Activated effector memory CD4-positive, alpha-beta T cell treated with Interleukin-2 at 50 U/mL for 16 hours (primary cell): ENCODE results near the gene BLOC1S4.
"Not testable (repeated sequence)": the region's sequence is repeated elsewhere in the genome, so short reads cannot be mapped to it uniquely, and the experiment has no call there.

Experiments used
- DNase-seq: peaks from one replicate; pipeline ENCODE4 v3.0.0-alpha.2; 2020

BLOC1S4 gene

DNA sequence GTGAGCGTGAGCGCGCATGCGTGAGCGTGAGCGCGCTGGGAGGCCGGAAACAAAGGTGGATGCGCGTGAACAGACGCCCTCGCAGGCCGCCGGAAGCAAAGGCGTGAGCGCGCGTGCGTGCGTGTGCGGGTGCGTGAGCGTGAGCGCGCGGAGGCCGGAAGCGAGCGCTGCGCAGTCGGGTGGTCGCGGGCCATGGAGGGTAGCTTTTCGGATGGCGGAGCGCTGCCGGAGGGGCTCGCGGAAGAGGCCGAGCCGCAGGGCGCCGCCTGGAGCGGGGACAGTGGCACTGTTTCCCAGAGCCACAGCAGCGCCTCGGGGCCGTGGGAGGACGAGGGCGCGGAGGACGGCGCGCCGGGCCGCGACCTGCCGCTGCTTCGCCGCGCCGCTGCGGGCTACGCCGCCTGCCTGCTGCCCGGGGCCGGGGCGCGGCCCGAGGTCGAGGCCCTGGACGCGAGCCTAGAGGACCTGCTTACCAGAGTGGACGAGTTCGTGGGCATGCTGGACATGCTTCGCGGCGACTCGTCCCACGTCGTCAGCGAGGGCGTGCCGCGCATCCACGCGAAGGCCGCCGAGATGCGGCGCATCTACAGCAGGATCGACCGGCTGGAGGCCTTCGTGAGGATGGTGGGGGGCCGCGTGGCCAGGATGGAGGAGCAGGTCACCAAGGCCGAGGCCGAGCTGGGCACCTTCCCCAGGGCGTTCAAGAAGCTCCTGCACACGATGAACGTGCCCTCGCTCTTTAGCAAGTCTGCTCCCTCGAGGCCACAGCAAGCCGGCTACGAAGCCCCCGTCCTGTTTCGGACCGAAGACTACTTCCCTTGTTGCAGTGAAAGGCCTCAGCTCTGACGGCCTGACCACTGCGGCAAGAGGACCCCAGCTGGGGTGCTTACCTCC is at the start of gene BLOC1S4:
Gene BLOC1S4, plus strand, starts transcription at position 157 of the 894 bp plus-strand sequence. Its CDS starts 36 bp downstream, at position 193.
- DNase-seq = peak; percentile 86

DNA sequence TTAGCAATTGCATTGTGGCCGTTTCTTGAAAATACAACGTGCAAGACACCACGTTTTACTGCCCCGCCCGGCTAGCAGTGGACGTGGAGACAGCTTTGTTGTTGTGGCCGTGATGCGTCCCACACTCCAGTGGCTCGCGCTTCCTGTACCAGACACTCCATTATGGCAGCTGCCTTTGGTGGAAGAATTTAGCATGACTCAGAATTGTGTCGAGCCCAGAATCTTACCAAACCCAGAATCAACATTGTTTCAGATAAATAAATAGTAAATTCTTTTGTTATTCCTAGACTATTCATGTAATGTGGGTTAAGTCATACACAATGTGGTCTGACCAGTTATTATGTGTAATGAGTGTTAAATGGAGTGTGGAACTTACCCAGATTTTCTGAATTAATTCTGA is 47.6 kb upstream of the BLOC1S4 start:
- no peak for DNase-seq

DNA sequence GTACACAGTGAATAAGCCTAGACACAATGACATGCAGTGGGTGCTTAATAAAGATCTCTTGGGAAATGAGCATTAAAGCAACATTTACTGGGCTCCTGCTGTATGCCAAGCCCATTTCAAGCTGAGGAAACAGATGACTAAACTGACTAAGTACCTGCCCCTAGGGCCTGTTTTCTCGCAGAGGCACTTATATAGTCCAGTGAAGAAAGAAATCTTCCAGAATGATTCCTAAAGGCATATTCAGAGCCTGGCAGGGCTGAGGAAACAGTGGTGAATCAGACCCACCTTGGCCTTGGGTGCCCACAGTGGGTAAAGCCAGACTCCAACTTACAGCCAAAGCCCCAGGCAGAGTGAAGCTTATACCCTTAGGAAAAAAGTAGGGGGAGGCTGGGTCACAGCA is 44.3 kb upstream of the BLOC1S4 start:
- DNase-seq = no peak

DNA sequence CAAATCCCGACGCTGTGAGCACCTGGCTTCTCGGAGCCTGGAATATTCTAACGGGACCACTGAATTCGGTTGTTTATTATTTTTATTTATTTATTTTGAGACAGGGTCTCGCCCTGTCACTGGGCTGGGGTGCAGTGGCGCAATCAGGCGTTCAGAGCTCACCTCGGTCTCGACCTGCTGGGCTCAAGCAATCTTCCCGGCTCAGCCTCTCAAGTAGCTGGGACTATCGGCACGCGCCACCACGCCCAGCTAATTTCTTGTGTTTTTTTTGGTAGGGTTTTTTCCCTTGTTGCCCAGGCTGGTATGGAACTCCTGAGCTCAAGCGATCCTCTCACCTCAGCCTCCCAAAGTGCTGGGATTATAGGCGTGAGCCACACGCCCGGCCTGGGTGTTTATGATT is 43.8 kb upstream of the BLOC1S4 start:
- no peak for DNase-seq

DNA sequence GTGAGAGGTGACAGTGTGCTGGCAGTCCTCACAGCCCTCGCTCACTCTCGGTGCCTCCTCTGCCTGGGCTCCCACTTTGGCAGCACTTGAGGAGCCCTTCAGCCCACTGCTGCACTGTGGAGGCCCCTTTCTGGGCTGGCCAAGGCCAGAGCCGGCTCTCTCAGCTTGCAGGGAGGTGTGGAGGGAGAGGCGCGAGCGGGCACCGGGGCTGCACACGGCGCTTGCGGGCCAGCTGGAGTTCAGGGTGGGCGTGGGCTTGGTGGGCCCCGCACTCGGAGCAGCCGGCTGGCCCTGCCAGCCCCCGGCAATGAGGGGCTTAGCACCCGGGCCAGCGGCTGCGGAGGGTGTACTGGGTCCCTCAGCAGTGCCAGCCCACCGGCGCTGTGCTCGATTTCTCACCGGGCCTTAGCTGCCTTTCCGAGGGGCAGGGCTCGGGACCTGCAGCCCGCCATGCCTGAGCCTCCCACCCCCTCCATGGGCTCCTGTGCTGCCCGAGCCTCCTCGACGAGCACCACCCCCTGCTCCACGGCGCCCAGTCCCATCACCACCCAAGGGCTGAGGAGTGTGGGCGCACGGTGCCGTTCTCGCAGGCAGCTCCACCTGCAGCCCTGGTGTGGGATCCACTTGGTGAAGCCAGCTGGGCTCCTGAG is 43.3 kb upstream of the BLOC1S4 start:
- not testable (repeated sequence) for DNase-seq

GRCh38 chr4:6673191-6673659 is 42.7 kb upstream of the BLOC1S4 start:
- DNase-seq = peak; percentile 40

- DNase-seq = peak; percentile 93
Measured at GRCh38 chr4:6673660-6674499, 42.1 kb upstream of the BLOC1S4 start.

- DNase-seq = peak; percentile 63
Measured at GRCh38 chr4:6674500-6675149, 41.3 kb upstream of the BLOC1S4 start.

DNA sequence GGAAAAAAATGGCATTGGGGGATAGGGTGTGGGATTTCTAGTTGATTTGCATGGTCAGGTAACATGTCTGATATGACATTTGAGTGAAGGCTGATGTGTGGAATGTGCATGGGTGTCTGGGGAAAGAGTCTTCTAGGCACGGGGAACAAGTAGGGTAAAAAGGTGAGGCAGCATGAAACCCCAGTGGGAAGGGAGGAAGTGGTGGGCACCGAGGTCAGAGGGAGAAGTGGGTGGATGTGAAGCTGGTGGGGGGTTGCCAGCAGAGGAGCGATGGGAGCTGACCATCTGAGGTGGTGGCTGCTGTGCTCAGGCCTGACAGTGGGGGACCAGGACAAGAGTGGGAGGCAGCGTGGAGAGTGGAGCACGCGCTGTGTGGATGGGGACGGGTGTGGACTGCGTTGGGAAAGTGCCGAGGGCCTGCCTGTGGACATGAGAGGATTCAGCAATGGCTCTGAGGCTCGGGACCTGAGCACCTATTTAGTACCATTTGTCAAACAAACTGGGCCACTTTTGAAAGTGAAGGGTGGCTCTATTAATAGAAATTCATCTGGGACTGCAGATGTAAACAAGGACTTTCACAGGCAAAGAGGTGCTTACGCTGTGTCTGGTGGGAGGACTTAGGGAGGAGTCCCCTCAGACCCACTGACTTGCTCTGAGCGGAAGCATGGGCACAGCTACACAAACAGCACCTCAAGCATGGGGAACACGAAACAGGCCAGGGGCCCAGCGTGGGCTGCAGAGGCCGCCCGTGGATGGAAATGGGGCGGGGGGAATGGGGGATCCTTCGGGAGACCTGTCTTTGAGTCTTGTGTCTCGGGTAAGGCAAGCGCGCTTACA is 39.0 kb upstream of the BLOC1S4 start:
- DNase-seq = no peak

- DNase-seq = no peak
Measured at GRCh38 chr4:6680372-6681034, 35.5 kb upstream of the BLOC1S4 start.

GRCh38 chr4:6681191-6681590 is 34.8 kb upstream of the BLOC1S4 start:
- no peak for DNase-seq

DNA sequence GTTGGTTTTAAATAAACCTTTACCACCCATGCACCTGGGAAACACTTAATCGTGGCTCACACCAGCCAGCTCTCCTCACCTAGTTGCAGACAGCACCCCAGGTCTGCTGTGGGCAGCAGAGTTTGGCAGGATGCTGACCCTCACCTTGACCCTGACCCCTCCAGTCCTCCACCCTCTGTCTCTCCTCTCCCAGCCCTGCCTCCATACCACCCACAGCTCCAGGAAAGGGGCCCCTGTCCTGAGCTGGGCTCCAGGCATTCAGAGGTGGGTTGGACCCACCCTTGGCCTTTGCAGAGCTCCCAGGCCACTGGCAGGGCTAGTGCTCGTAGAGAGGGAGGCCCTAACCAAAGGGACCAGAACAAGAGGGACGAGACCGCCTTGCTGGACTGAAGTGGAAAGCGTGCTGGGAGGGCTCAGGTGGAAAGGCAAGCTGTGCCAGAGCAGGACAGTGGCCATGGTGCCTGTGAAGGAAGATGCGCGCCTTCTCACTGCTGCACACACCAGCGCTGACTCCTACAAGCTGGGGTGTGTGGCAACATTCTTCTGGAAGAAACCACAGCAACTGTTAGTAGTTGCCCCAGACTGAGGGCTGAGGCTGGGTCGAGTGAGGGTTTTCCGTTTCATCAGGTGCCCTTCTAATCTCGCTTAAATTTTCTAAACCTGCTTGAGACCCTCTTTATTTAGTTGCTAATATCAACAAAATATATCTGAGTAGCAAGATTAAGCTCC is 32.9 kb upstream of the BLOC1S4 start:
- no peak for DNase-seq

- DNase-seq = no peak
Measured at GRCh38 chr4:6684656-6685055, 31.3 kb upstream of the BLOC1S4 start.

GRCh38 chr4:6686104-6686787 is 29.7 kb upstream of the BLOC1S4 start:
- no peak for DNase-seq

DNA sequence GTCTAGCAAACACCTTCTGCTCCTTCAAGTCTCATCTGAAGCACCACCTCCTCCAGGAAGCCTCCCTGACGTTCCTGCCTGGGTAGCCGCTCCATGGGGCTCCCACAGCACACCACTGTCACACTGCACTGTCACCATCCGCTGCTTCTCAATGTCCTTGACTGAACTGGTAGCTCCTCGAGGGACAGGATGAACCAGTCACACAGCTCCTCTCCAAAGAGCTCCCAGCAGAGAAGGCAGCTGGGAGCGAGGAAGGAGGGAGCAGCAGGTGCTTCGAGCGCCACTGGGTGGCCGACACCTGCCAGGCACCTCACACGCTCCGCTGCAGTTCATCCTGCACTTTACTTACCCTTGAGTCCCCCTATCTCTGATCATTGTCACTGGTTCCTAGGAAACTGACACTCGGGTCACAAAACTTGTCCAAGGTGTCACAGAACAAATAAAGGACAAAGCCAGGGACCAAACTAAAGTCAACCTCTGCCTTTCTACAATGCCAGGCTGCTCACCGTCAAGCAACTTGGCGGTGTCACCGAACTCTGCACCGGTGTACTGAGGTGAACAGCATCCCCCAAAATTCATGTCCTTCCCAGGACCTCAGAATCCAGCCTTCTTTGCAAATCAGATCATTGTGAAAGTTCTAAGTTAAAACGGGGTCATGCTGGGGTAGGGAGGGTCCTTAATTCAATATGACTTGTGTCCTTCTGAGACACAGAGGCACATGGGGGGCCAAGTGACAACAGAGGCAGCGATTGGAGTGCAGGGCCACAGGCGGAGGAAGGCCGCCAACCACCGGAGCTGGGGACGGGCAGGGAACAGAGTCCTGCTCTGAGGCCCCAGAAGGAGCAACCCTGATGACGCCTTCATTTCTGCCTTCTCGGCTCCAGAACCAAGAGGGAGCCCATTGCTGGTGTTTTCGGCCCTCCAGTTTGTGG is 27.8 kb upstream of the BLOC1S4 start:
- no peak for DNase-seq

GRCh38 chr4:6688879-6689505 is 27.0 kb upstream of the BLOC1S4 start:
- DNase-seq = peak; percentile 74

- no peak for DNase-seq
Measured at GRCh38 chr4:6689506-6689960, 26.4 kb upstream of the BLOC1S4 start.

GRCh38 chr4:6692379-6692778 is 23.6 kb upstream of the BLOC1S4 start:
- DNase-seq = no peak
